CD4-positive, alpha-beta T cell treated with Interleukin-4 for 4 hours (primary cell): ENCODE results near the gene RC3H2.
A peak's percentile ranks its signal among the peaks of the same experiment; 100 is the strongest.

Source experiments
- DNase-seq: peaks from one replicate; pipeline ENCODE4 v3.0.0-alpha.2; 2020

RC3H2 gene

GRCh38 chr9:122904823-122905710 lies at the start of gene RC3H2:
TSS of gene RC3H2 (minus strand) at chr9:122905359. CDS start at chr9:122897509, 7,850 bp downstream.
- peak; percentile 99 for DNase-seq

GRCh38 chr9:122954253-122954691 lies 49.1 kb upstream of the RC3H2 start:
- DNase-seq = no peak

- DNase-seq = no peak
Observed at GRCh38 chr9:122951056-122951455, 45.9 kb upstream of the RC3H2 start.

GRCh38 chr9:122950263-122950662 lies 45.1 kb upstream of the RC3H2 start:
- no peak for DNase-seq

- DNase-seq = no peak
Observed at GRCh38 chr9:122949696-122950095, 44.5 kb upstream of the RC3H2 start.

GRCh38 chr9:122948313-122948712 lies 43.2 kb upstream of the RC3H2 start:
- no peak for DNase-seq

- no peak for DNase-seq
Observed at GRCh38 chr9:122946461-122947005, 41.4 kb upstream of the RC3H2 start.

GRCh38 chr9:122944960-122945888 lies 40.1 kb upstream of the RC3H2 start:
- DNase-seq = no peak

GRCh38 chr9:122941582-122942234 lies 36.5 kb upstream of the RC3H2 start:
- DNase-seq = no peak

GRCh38 chr9:122940749-122941581 lies 35.8 kb upstream of the RC3H2 start, which contains the start of gene RABGAP1:
TSS of gene RABGAP1 (plus strand) at chr9:122941020. CDS start at chr9:122957060, 16,040 bp downstream.
- peak; percentile 98 for DNase-seq

- DNase-seq = no peak
Observed at GRCh38 chr9:122940454-122940748, 35.2 kb upstream of the RC3H2 start.

- no peak for DNase-seq
Observed at GRCh38 chr9:122939601-122940000, 34.4 kb upstream of the RC3H2 start.

- DNase-seq = no peak
Observed at GRCh38 chr9:122936883-122937282, 31.7 kb upstream of the RC3H2 start.

GRCh38 chr9:122936464-122936863 lies 31.3 kb upstream of the RC3H2 start:
- DNase-seq = no peak

- peak; percentile 91 for DNase-seq
Observed at GRCh38 chr9:122931226-122932121, 26.3 kb upstream of the RC3H2 start, which contains the start of gene ZBTB26. TSS of gene ZBTB26 (minus strand) at chr9:122931512. CDS start at chr9:122919934, 11,578 bp downstream.

GRCh38 chr9:122930541-122931225 lies 25.5 kb upstream of the RC3H2 start:
- no peak for DNase-seq

- DNase-seq = no peak
Observed at GRCh38 chr9:122929796-122930354, 24.7 kb upstream of the RC3H2 start.

- no peak for DNase-seq
Observed at GRCh38 chr9:122923947-122924346, 18.8 kb upstream of the RC3H2 start.

GRCh38 chr9:122922713-122923112 lies 17.6 kb upstream of the RC3H2 start:
- no peak for DNase-seq

GRCh38 chr9:122918310-122918709 lies 13.2 kb upstream of the RC3H2 start:
- DNase-seq = no peak
